Spleen (tissue), 13 donors: ENCODE data around the gene NISCH. TPM values are rescaled to one million over a fixed set of nuclear protein-coding genes. Genes with fewer than 3 reads are reported as not detected.
A peak's percentile ranks its signal among the peaks of the same experiment; 100 is the strongest.

ENCODE experiments used
- DNase-seq: peaks from one replicate; pipeline ENCODE4 v3.0.0-alpha.2; 2020
- H3K27ac ChIP-seq, 8 donors: fragments of 200-600 bp; sonication (generic) in 7 of 8; 1 replicate in 4 of 8; 2 replicates in 4 of 8; pipeline versions ENCODE4 v1.5.0 to v1.8.0; 2016 to 2021; ENCODE audit warnings: inconsistent platforms in 4 of 8, mild to moderate bottlenecking in 4 of 8, moderate library complexity in 1 of 8
- H3K27me3 ChIP-seq, 7 donors: fragments of 200-600 bp; sonication (generic) in 6 of 7; replicated peaks in 1 of 7; 1 replicate in 4 of 7; 2 replicates in 3 of 7; pipeline versions ENCODE4 v1.5.0 to v1.8.0; 2016 to 2021; ENCODE audit warnings: inconsistent platforms in 3 of 7, mild to moderate bottlenecking in 1 of 7
- H3K36me3 ChIP-seq, 6 donors: fragments of 200-600 bp; sonication (generic) in 5 of 6; 1 replicate in 4 of 6; 2 replicates in 2 of 6; pipeline versions ENCODE4 v1.5.0 to v1.8.0; 2016 to 2021; ENCODE audit warnings: inconsistent platforms in 2 of 6
- H3K4me1 ChIP-seq, 6 donors: fragments of 200-600 bp; sonication (generic) in 5 of 6; 1 replicate in 3 of 6; 2 replicates in 3 of 6; pipeline versions ENCODE4 v1.5.0 to v1.8.0; 2016 to 2021; ENCODE audit warnings: inconsistent platforms in 3 of 6
- H3K4me3 ChIP-seq, 8 donors: fragments of 200-600 bp; sonication (generic) in 7 of 8; 1 replicate in 4 of 8; 2 replicates in 4 of 8; pipeline versions ENCODE4 v1.5.0 to v1.8.0; 2016 to 2021; ENCODE audit warnings: inconsistent platforms in 4 of 8, mild to moderate bottlenecking in 4 of 8, moderate library complexity in 2 of 8
- H3K9me3 ChIP-seq, 8 donors: fragments of 200-600 bp; sonication (generic) in 7 of 8; 1 replicate in 4 of 8; 2 replicates in 4 of 8; pipeline versions ENCODE4 v1.5.0 to v1.8.0; 2016 to 2021; ENCODE audit warnings: inconsistent platforms in 4 of 8
- CTCF ChIP-seq, 11 experiments: fragments of 200-600 bp in 7 of 11; fragments of 450-650 bp in 4 of 11; sonication (generic) in 4 of 11; IDR thresholded peaks in 8 of 11; conservative IDR thresholded peaks in 3 of 11; 1 replicate in 7 of 11; 2 replicates in 4 of 11; pipeline versions ENCODE4 v1.4.0 to v1.8.0; 2016 to 2021; ENCODE audit warnings: antibody characterized with exemption in 11 of 11, inconsistent platforms in 4 of 11, mild to moderate bottlenecking in 1 of 11
- POLR2A ChIP-seq, 3 donors: fragments of 450-650 bp; IDR thresholded peaks; one replicate each; pipeline ENCODE4 v1.5.1; 2017; ENCODE audit warnings: antibody characterized with exemption in 3 of 3, mild to moderate bottlenecking in 1 of 3
- POLR2AphosphoS5 ChIP-seq, 3 donors: sonication (generic); formaldehyde crosslinking; IDR thresholded peaks; one replicate each; pipeline ENCODE4 v1.5.1; 2017; ENCODE audit warnings: antibody characterized with exemption in 3 of 3
- WGBS, 5 donors: extraction: QIAGEN DNeasy Blood & Tissue Kit in 3 of 5; methylation state at CpG; one replicate each; pipeline versions ENCODE4 v1.1.5 to v1.1.7; 2013 to 2018; 5-methylcytosine and 5-hydroxymethylcytosine counted together
- intact Hi-C: fragments of 100-400 bp; cut with DNase I; formaldehyde crosslinking; loops from one replicate; pipeline ENCODE4 v1.15.0; 2023; ENCODE audit warnings: low total_unique reads
- long read RNA-seq, 2 donors: transcript quantifications; one replicate each; lab custom pipeline, GENCODE V29; 2026
- polyA plus RNA-seq, 3 donors: library from polyadenylated mRNA; stranded (reverse); fragments of 200-250 nt; gene quantifications; one replicate each; pipeline ENCODE4 v1.2.1, GENCODE V29; 2013
- total RNA-seq, 7 donors: library from RNA; depleted of rRNA in 3 of 7; stranded (reverse); fragments of >200 nt in 3 of 7; fragmentation: NEBNext Ultra II Directional in 4 of 7; extraction: Animal tissue kit (Norgen Biotek cat#: 25700) in 4 of 7; gene quantifications; one replicate each; pipeline versions ENCODE4 v1.1.0 to v1.2.1, GENCODE V29; 2016 to 2021
- donor health status: healthy with polysubstance abuse.
- donor health status: DM: no; HTN: no; CAD: no; lungs with moderate emphysema.
- donor health status: DM: no; HTN: no; CAD: no.
- donor health status: Bipolar disorder and iron deficiency.
- donor health status: healthy.
- donor health status: DM: no; HTN: no; CAD: no.
- donor health status: DM: yes; HTN: yes; CAD: no.

The NISCH gene
- 10 to 100 TPM; 72.5 to 92.7 (median 86.2) TPM for total RNA-seq
- 10 to 100 TPM; 18.9 to 45.1 (median 41.7) TPM for polyA plus RNA-seq
- long read RNA-seq, donor 1, transcript NISCH-212 (13 exons, 3,168 nt): major isoform, 6 of 24 reads
- long read RNA-seq, donor 1, partial matches to known transcripts: 15 of 24 reads
- long read RNA-seq, donor 1, other reads (novel, unspliced or antisense): 0 of 24 reads
- long read RNA-seq, donor 2, full-length matches to known transcripts: 9 of 9 reads
- long read RNA-seq, donor 2, partial matches to known transcripts: 0 of 9 reads
- long read RNA-seq, donor 2, other reads (novel, unspliced or antisense): 0 of 9 reads

DNA sequence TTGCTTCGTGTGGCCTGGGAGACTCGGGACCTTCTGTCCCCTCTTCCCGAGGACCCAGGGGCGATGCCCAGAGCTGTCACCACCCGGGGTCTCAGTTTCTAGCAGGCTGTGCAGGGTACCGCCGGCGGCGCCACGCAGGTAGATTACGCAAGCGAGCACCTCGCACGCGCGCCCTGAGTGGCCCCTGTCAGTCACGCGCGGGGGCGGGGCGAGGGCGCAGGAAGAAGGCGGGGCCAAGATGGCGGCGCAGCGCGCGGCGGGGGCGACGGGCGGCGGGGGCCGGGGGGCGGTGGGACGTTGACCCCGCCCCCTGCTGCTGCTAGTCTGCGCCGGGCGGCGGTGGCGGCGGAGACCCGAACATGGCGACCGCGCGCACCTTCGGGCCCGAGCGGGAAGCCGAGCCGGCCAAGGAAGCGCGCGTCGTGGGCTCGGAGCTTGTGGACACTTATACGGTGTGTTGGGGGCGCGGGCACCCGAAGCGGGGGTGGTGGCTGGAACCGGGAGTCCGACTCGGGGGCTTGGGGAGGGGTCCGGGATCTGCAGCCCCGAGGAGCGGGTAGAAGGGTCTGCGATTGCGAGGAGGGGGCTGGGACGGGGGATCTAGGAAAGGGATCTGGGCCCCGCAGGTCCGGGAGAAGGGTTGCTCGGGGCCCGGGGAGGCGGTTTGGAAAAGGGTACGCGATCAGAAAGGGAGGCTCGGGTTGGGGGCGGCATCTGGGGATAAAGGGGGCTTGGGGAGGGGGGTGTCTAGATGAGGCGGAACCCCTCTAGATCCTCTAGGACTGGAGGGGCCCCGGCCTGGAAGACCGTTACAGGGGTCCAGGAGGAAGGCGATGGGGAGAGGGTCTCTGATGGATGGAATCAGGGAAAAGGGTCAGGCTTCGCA, at the start of gene NISCH:
Gene NISCH (plus strand): TSS at position 322 of the 886 bp plus-strand sequence. CDS start 38 bp downstream, at position 360.
- peak within 1 kb of the TSS; percentile 88 to 96 (median 92) for H3K27ac ChIP-seq
- peaks cover 22 to 54% (median 38%) of the 10 kb centered on the region in 6 donors for H3K4me1 ChIP-seq
- H3K9me3 ChIP-seq: no peaks in the 10 kb centered on the region
- no peaks in the 10 kb centered on the region for H3K27me3 ChIP-seq
- DNase-seq: peak; percentile 97
- peak within 1 kb of the TSS; percentile 53 to 91 (median 73) for H3K4me3 ChIP-seq
- 1 to 2% (median 1%) methylated on average over 26 to 86 of the region's 86 CpGs for WGBS, 5 donors
- H3K36me3 ChIP-seq: peaks cover 0 to 30% (median 20%) of the 10 kb centered on the region in 6 donors
- TF ChIP-seq CTCF (IDR thresholded peaks at IDR 0.05 in 8 of 11, conservative IDR thresholded peaks at IDR 0.05 in 3 of 11): no peak
- TF ChIP-seq POLR2AphosphoS5 (IDR thresholded peaks at IDR 0.05): peak; percentile 89 to 95 (median 92)
- peak in 1 of 3 donors; percentile 27 for TF ChIP-seq POLR2A (IDR thresholded peaks at IDR 0.05)
- intact Hi-C loops: no loop called here

DNA sequence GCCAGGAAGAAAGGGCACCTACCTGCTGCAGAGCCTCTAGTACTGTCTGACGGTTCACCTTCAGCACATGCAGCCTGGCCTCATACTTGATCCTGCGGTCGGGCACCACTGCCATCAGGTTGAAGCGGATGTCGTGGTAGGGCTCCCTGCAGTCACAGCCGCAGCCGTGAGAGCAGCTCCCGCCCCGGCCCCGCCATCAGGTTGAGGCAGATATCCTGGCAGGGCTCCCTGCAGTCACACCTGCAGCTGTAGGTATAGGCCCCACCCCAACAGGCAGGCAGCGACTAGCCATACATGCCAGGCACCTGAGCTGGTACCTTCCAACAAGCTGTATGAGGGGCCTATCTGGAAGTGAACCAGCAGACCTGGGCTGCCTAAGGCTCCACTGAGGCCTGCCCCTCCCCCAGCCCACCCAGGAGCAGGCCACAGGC, 49.2 kb upstream of the NISCH start:
- peaks cover 0 to 76% (median 69%) of the 10 kb centered on the region in 6 donors for H3K36me3 ChIP-seq
- no peaks in the 10 kb centered on the region for H3K27me3 ChIP-seq
- intact Hi-C loops: no loop called here
- no peak overlapping the region for H3K27ac ChIP-seq
- TF ChIP-seq POLR2A (IDR thresholded peaks at IDR 0.05) (no peak), POLR2AphosphoS5 (IDR thresholded peaks at IDR 0.05) (peak in 1 of 3 donors; percentile 41)
- H3K4me3 ChIP-seq: no peak overlapping the region
- peak; percentile 73 for DNase-seq
- H3K9me3 ChIP-seq: no peaks in the 10 kb centered on the region
- H3K4me1 ChIP-seq: peaks cover 19 to 56% (median 29%) of the 10 kb centered on the region in 6 donors
- WGBS, 5 donors: 93 to 100% (median 96%) methylated on average over 5 to 11 of the region's 11 CpGs

- Histone ChIP-seq H3K27me3 (no peaks in the 10 kb centered on the region), H3K9me3 (no peaks in the 10 kb centered on the region), H3K36me3 (peaks cover 0 to 69% (median 62%) of the 10 kb centered on the region in 6 donors), H3K27ac (no peak overlapping the region), H3K4me3 (no peak overlapping the region), H3K4me1 (peaks cover 26 to 63% (median 36%) of the 10 kb centered on the region in 6 donors)
- 92 to 97% (median 96%) methylated on average over 15 to 20 of the region's 20 CpGs for WGBS, 5 donors
- TF ChIP-seq CTCF (IDR thresholded peaks at IDR 0.05 in 8 of 11, conservative IDR thresholded peaks at IDR 0.05 in 3 of 11) (no peak), POLR2AphosphoS5 (IDR thresholded peaks at IDR 0.05) (no peak), POLR2A (IDR thresholded peaks at IDR 0.05) (no peak)
- peak; percentile 63 for DNase-seq
- intact Hi-C loops: no loop called here
Observed at GRCh38 chr3:52406791-52407510, 48.5 kb upstream of the NISCH start.

DNA sequence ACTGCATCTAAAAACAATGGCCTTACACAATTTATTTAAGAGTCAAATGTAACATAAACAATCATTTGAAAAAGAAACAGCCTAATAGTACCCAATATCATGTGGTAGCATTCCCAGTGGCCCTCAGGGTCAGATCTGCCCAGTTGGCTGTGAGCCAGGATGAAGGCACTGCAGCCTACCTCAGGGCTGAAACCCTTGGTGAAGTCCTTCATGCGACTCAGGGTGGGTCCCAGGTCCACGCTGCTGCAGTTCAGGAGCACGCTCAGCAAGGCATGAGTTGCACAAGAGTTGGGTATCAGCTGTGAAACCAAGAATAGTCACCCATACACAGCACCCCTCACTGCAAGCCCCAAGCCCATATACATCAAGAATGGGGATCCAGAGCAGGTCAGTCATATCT, 47.6 kb upstream of the NISCH start:
- Histone ChIP-seq H3K9me3 (no peaks in the 10 kb centered on the region), H3K27ac (no peak overlapping the region), H3K27me3 (no peaks in the 10 kb centered on the region), H3K4me1 (peaks cover 32 to 71% (median 44%) of the 10 kb centered on the region in 6 donors), H3K4me3 (no peak overlapping the region), H3K36me3 (peaks cover 0 to 61% (median 54%) of the 10 kb centered on the region in 6 donors)
- 85 to 93% (median 88%) methylated on average over 3 of the region's 3 CpGs for WGBS, 5 donors
- intact Hi-C loops: no loop called here
- peak; percentile 65 for DNase-seq
- TF ChIP-seq POLR2AphosphoS5 (IDR thresholded peaks at IDR 0.05) (no peak), CTCF (IDR thresholded peaks at IDR 0.05 in 8 of 11, conservative IDR thresholded peaks at IDR 0.05 in 3 of 11) (no peak), POLR2A (IDR thresholded peaks at IDR 0.05) (no peak)
